ENCODE data around the gene KRT4.

KRT4 gene

GRCh38 chr12:52776435-52776834 lies 37.5 kb downstream of the KRT4 start:
- POLR2A ChIA-PET, result interaction anchor here (0.6 kb wide), 1 partner anchor 101 kb away, joined by 3 read pairs; no protein-coding TSS in a partner anchor
- CTCF ChIA-PET, result interaction anchor here (2.2 kb wide), 2 partner anchors 18 to 93 kb away, joined by 4 to 9 read pairs; partner anchors contain the start of gene KRT3
- H3K4me1 ChIP-seq (ENCODE audit: control extremely low read depth in 1 of 4, control insufficient read depth in 4 of 4, insufficient read depth in 4 of 4, low read length in 3 of 4), result no peaks in the 10 kb centered on the region
- no peaks in the 10 kb centered on the region for H3K9me3 ChIP-seq (ENCODE audit: control extremely low read depth in 1 of 5, control insufficient read depth in 4 of 5, insufficient read depth in 2 of 5, low read depth in 1 of 5, low read length in 4 of 5)
- 100% methylated on average over 4 of the region's 5 CpGs for WGBS (ENCODE audit: insufficient coverage)
- no peak overlapping the region for H3K27ac ChIP-seq (ENCODE audit: insufficient read depth in 1 of 2, low read depth in 1 of 2, low read length in 2 of 2, poor library complexity in 1 of 2, severe bottlenecking in 2 of 2)
- no peak for DNase-seq
- H3K36me3 ChIP-seq (ENCODE audit: control insufficient read depth in 4 of 4, insufficient read depth in 4 of 4, low read length in 3 of 4), result no peaks in the 10 kb centered on the region
- H3K4me3 ChIP-seq (ENCODE audit: control insufficient read depth in 1 of 7, extremely low read depth in 1 of 7, insufficient read depth in 4 of 7, low read depth in 2 of 7, low read length in 6 of 7), result no peak overlapping the region
- peaks cover 0 to 10% (median 6%) of the 10 kb centered on the region in 5 experiments for H3K27me3 ChIP-seq (replicated peaks in 2 of 5; ENCODE audit: control insufficient read depth in 4 of 5, insufficient read depth in 5 of 5, low read length in 4 of 5)

- peaks cover 0 to 10% (median 4%) of the 10 kb centered on the region in 5 experiments for H3K27me3 ChIP-seq (replicated peaks in 2 of 5; ENCODE audit: control insufficient read depth in 4 of 5, insufficient read depth in 5 of 5, low read length in 4 of 5)
- ChIA-PET POLR2A (no interaction called here), CTCF (no interaction called here)
- 92% methylated on average over 6 of the region's 8 CpGs for WGBS (ENCODE audit: insufficient coverage)
- no peak for DNase-seq
- no peak overlapping the region for H3K4me3 ChIP-seq (ENCODE audit: control insufficient read depth in 1 of 7, extremely low read depth in 1 of 7, insufficient read depth in 4 of 7, low read depth in 2 of 7, low read length in 6 of 7)
- H3K4me1 ChIP-seq (ENCODE audit: control extremely low read depth in 1 of 4, control insufficient read depth in 4 of 4, insufficient read depth in 4 of 4, low read length in 3 of 4), result no peaks in the 10 kb centered on the region
- H3K9me3 ChIP-seq (ENCODE audit: control extremely low read depth in 1 of 5, control insufficient read depth in 4 of 5, insufficient read depth in 2 of 5, low read depth in 1 of 5, low read length in 4 of 5), result no peaks in the 10 kb centered on the region
- no peak overlapping the region for H3K27ac ChIP-seq (ENCODE audit: insufficient read depth in 1 of 2, low read depth in 1 of 2, low read length in 2 of 2, poor library complexity in 1 of 2, severe bottlenecking in 2 of 2)
- no peaks in the 10 kb centered on the region for H3K36me3 ChIP-seq (ENCODE audit: control insufficient read depth in 4 of 4, insufficient read depth in 4 of 4, low read length in 3 of 4)
Observed at GRCh38 chr12:52774629-52775250, 39.2 kb downstream of the KRT4 start.

GRCh38 chr12:52772772-52773171 lies 41.1 kb downstream of the KRT4 start:
- Histone ChIP-seq H3K36me3 (ENCODE audit: control insufficient read depth in 4 of 4, insufficient read depth in 4 of 4, low read length in 3 of 4) (no peaks in the 10 kb centered on the region), H3K27ac (ENCODE audit: insufficient read depth in 1 of 2, low read depth in 1 of 2, low read length in 2 of 2, poor library complexity in 1 of 2, severe bottlenecking in 2 of 2) (no peak overlapping the region), H3K4me3 (ENCODE audit: control insufficient read depth in 1 of 7, extremely low read depth in 1 of 7, insufficient read depth in 4 of 7, low read depth in 2 of 7, low read length in 6 of 7) (no peak overlapping the region), H3K4me1 (ENCODE audit: control extremely low read depth in 1 of 4, control insufficient read depth in 4 of 4, insufficient read depth in 4 of 4, low read length in 3 of 4) (no peaks in the 10 kb centered on the region), H3K9me3 (ENCODE audit: control extremely low read depth in 1 of 5, control insufficient read depth in 4 of 5, insufficient read depth in 2 of 5, low read depth in 1 of 5, low read length in 4 of 5) (no peaks in the 10 kb centered on the region), H3K27me3 (replicated peaks in 2 of 5; ENCODE audit: control insufficient read depth in 4 of 5, insufficient read depth in 5 of 5, low read length in 4 of 5) (peaks cover 0 to 8% (median 0%) of the 10 kb centered on the region in 5 experiments)
- DNase-seq, result no peak
- CTCF ChIA-PET, result interaction anchor here (0.9 to 1.7 kb wide), 4 partner anchors 9 to 17 kb away, joined by 3 to 5 read pairs (median 4); no protein-coding TSS in a partner anchor
- 77% methylated on average over 3 of the region's 3 CpGs for WGBS (ENCODE audit: insufficient coverage)
- POLR2A ChIA-PET, result interaction anchor here (0.6 kb wide), 1 partner anchor 1236 kb away, joined by 3 read pairs; no protein-coding TSS in a partner anchor

- ChIA-PET CTCF (interaction anchor here (0.9 to 1.7 kb wide), 4 partner anchors 8 to 18 kb away, joined by 3 to 5 read pairs (median 4); no protein-coding TSS in a partner anchor), POLR2A (no interaction called here)
- no peak for DNase-seq
- WGBS (ENCODE audit: insufficient coverage), result 94% methylated on average over 4 of the region's 4 CpGs
- peaks cover 0 to 8% (median 0%) of the 10 kb centered on the region in 5 experiments for H3K27me3 ChIP-seq (replicated peaks in 2 of 5; ENCODE audit: control insufficient read depth in 4 of 5, insufficient read depth in 5 of 5, low read length in 4 of 5)
- no peak overlapping the region for H3K27ac ChIP-seq (ENCODE audit: insufficient read depth in 1 of 2, low read depth in 1 of 2, low read length in 2 of 2, poor library complexity in 1 of 2, severe bottlenecking in 2 of 2)
- no peaks in the 10 kb centered on the region for H3K36me3 ChIP-seq (ENCODE audit: control insufficient read depth in 4 of 4, insufficient read depth in 4 of 4, low read length in 3 of 4)
- no peaks in the 10 kb centered on the region for H3K9me3 ChIP-seq (ENCODE audit: control extremely low read depth in 1 of 5, control insufficient read depth in 4 of 5, insufficient read depth in 2 of 5, low read depth in 1 of 5, low read length in 4 of 5)
- no peak overlapping the region for H3K4me3 ChIP-seq (ENCODE audit: control insufficient read depth in 1 of 7, extremely low read depth in 1 of 7, insufficient read depth in 4 of 7, low read depth in 2 of 7, low read length in 6 of 7)
- no peaks in the 10 kb centered on the region for H3K4me1 ChIP-seq (ENCODE audit: control extremely low read depth in 1 of 4, control insufficient read depth in 4 of 4, insufficient read depth in 4 of 4, low read length in 3 of 4)
Observed at GRCh38 chr12:52772188-52772587, 41.7 kb downstream of the KRT4 start.

GRCh38 chr12:52771505-52771904 lies 42.4 kb downstream of the KRT4 start:
- Histone ChIP-seq H3K27me3 (replicated peaks in 2 of 5; ENCODE audit: control insufficient read depth in 4 of 5, insufficient read depth in 5 of 5, low read length in 4 of 5) (peaks cover 0 to 8% (median 0%) of the 10 kb centered on the region in 5 experiments), H3K4me3 (ENCODE audit: control insufficient read depth in 1 of 7, extremely low read depth in 1 of 7, insufficient read depth in 4 of 7, low read depth in 2 of 7, low read length in 6 of 7) (no peak overlapping the region), H3K9me3 (ENCODE audit: control extremely low read depth in 1 of 5, control insufficient read depth in 4 of 5, insufficient read depth in 2 of 5, low read depth in 1 of 5, low read length in 4 of 5) (no peaks in the 10 kb centered on the region), H3K4me1 (ENCODE audit: control extremely low read depth in 1 of 4, control insufficient read depth in 4 of 4, insufficient read depth in 4 of 4, low read length in 3 of 4) (no peaks in the 10 kb centered on the region), H3K27ac (ENCODE audit: insufficient read depth in 1 of 2, low read depth in 1 of 2, low read length in 2 of 2, poor library complexity in 1 of 2, severe bottlenecking in 2 of 2) (no peak overlapping the region), H3K36me3 (ENCODE audit: control insufficient read depth in 4 of 4, insufficient read depth in 4 of 4, low read length in 3 of 4) (no peaks in the 10 kb centered on the region)
- no peak for DNase-seq
- CTCF ChIA-PET, result interaction anchor here (1.7 kb wide), 1 partner anchor 14 kb away, joined by 4 read pairs; no protein-coding TSS in a partner anchor
- 95% methylated on average over 4 of the region's 4 CpGs for whole genome bisulfite sequencing (ENCODE audit: insufficient coverage)
- POLR2A ChIA-PET, result interaction anchor here (0.6 kb wide), 1 partner anchor 553 kb away, joined by 3 read pairs; no protein-coding TSS in a partner anchor

- H3K27ac ChIP-seq (ENCODE audit: insufficient read depth in 1 of 2, low read depth in 1 of 2, low read length in 2 of 2, poor library complexity in 1 of 2, severe bottlenecking in 2 of 2), result no peak overlapping the region
- H3K9me3 ChIP-seq (ENCODE audit: control extremely low read depth in 1 of 5, control insufficient read depth in 4 of 5, insufficient read depth in 2 of 5, low read depth in 1 of 5, low read length in 4 of 5), result no peaks in the 10 kb centered on the region
- DNase-seq, result no peak
- H3K36me3 ChIP-seq (ENCODE audit: control insufficient read depth in 4 of 4, insufficient read depth in 4 of 4, low read length in 3 of 4), result no peaks in the 10 kb centered on the region
- no peaks in the 10 kb centered on the region for H3K4me1 ChIP-seq (ENCODE audit: control extremely low read depth in 1 of 4, control insufficient read depth in 4 of 4, insufficient read depth in 4 of 4, low read length in 3 of 4)
- POLR2A ChIA-PET, result no interaction called here
- 92% methylated on average over 5 of the region's 6 CpGs for WGBS (ENCODE audit: insufficient coverage)
- CTCF ChIA-PET, result no interaction called here
- H3K27me3 ChIP-seq (replicated peaks in 2 of 5; ENCODE audit: control insufficient read depth in 4 of 5, insufficient read depth in 5 of 5, low read length in 4 of 5), result peaks cover 0 to 8% (median 0%) of the 10 kb centered on the region in 5 experiments
- no peak overlapping the region for H3K4me3 ChIP-seq (ENCODE audit: control insufficient read depth in 1 of 7, extremely low read depth in 1 of 7, insufficient read depth in 4 of 7, low read depth in 2 of 7, low read length in 6 of 7)
Observed at GRCh38 chr12:52771088-52771487, 42.8 kb downstream of the KRT4 start.

- Histone ChIP-seq H3K4me1 (ENCODE audit: control extremely low read depth in 1 of 4, control insufficient read depth in 4 of 4, insufficient read depth in 4 of 4, low read length in 3 of 4) (no peaks in the 10 kb centered on the region), H3K4me3 (ENCODE audit: control insufficient read depth in 1 of 7, extremely low read depth in 1 of 7, insufficient read depth in 4 of 7, low read depth in 2 of 7, low read length in 6 of 7) (no peak overlapping the region), H3K27ac (ENCODE audit: insufficient read depth in 1 of 2, low read depth in 1 of 2, low read length in 2 of 2, poor library complexity in 1 of 2, severe bottlenecking in 2 of 2) (no peak overlapping the region), H3K9me3 (ENCODE audit: control extremely low read depth in 1 of 5, control insufficient read depth in 4 of 5, insufficient read depth in 2 of 5, low read depth in 1 of 5, low read length in 4 of 5) (no peaks in the 10 kb centered on the region), H3K27me3 (replicated peaks in 2 of 5; ENCODE audit: control insufficient read depth in 4 of 5, insufficient read depth in 5 of 5, low read length in 4 of 5) (peaks cover 0 to 11% (median 0%) of the 10 kb centered on the region in 5 experiments), H3K36me3 (ENCODE audit: control insufficient read depth in 4 of 4, insufficient read depth in 4 of 4, low read length in 3 of 4) (no peaks in the 10 kb centered on the region)
- ChIA-PET CTCF (no interaction called here), POLR2A (no interaction called here)
- no peak for DNase-seq
Observed at GRCh38 chr12:52769946-52770345, 44.0 kb downstream of the KRT4 start.
